Esophagus squamous epithelium (tissue), 5 donors: ENCODE results near the gene FNDC7. TPM values are rescaled to one million over a fixed set of nuclear protein-coding genes. Genes with fewer than 3 reads are reported as not detected.

Experiments
- DNase-seq: peaks from one replicate; lab custom pipeline; 2025; lab: John Stamatoyannopoulos, UW
- H3K27ac ChIP-seq, 4 donors: fragments of 200-600 bp; sonication (generic); one replicate each; pipeline ENCODE4 v1.5.1; 2016 to 2019; ENCODE audit warnings: mild to moderate bottlenecking in 1 of 4
- H3K27me3 ChIP-seq, 4 donors: fragments of 200-600 bp; sonication (generic); 1 replicate in 3 of 4; 2 replicates in 1 of 4; pipeline versions ENCODE4 v1.5.1 to v1.6.0; 2017 to 2021; ENCODE audit warnings: antibody characterized with exemption in 1 of 4
- H3K36me3 ChIP-seq, 3 donors: fragments of 200-600 bp; sonication (generic); one replicate each; pipeline ENCODE4 v1.5.1; 2016 to 2019
- H3K4me1 ChIP-seq, 3 donors: fragments of 200-600 bp; sonication (generic); one replicate each; pipeline ENCODE4 v1.5.1; 2017 to 2019
- H3K4me3 ChIP-seq, 4 donors: fragments of 200-600 bp; sonication (generic); 1 replicate in 3 of 4; 2 replicates in 1 of 4; pipeline ENCODE4 v1.5.1; 2016 to 2019; ENCODE audit warnings: mild to moderate bottlenecking in 2 of 4, moderate library complexity in 1 of 4
- H3K9me3 ChIP-seq, 3 donors: fragments of 200-600 bp; sonication (generic); one replicate each; pipeline ENCODE4 v1.5.1; 2016 to 2019
- POLR2A ChIP-seq, 4 donors: fragments of 450-650 bp; IDR thresholded peaks; one replicate each; pipeline ENCODE4 v1.6.1; 2017; ENCODE audit warnings: antibody characterized with exemption in 4 of 4, mild to moderate bottlenecking in 4 of 4, moderate library complexity in 3 of 4
- WGBS, 2 donors: methylation state at CpG; one replicate each; pipeline ENCODE4 v1.1.5; 2018; 5-methylcytosine and 5-hydroxymethylcytosine counted together
- intact Hi-C: fragments of 100-400 bp; cut with DNase I; formaldehyde crosslinking; loops from one replicate; pipeline ENCODE4 v1.15.0; 2022
- total RNA-seq, 4 donors: library from RNA; depleted of rRNA; stranded (reverse); fragments of >200 nt; gene quantifications; one replicate each; pipeline ENCODE4 v1.1.0, GENCODE V29; 2016
- TF ChIP-seq, protein P1 (sequence below), 6 experiments: fragments of 450-650 bp in 4 of 6; fragments of 200-600 bp in 2 of 6; sonication (generic) in 2 of 6; IDR thresholded peaks; one replicate each; pipeline ENCODE4 v1.5.1; 2016 to 2019; ENCODE audit warnings: antibody characterized with exemption in 6 of 6, mild to moderate bottlenecking in 4 of 6, moderate library complexity in 4 of 6
- donor health status: DM: yes; HTN: yes; CAD: no.

FNDC7 gene
- total RNA-seq, 4 donors from 2014 or later, result not detected

DNA sequence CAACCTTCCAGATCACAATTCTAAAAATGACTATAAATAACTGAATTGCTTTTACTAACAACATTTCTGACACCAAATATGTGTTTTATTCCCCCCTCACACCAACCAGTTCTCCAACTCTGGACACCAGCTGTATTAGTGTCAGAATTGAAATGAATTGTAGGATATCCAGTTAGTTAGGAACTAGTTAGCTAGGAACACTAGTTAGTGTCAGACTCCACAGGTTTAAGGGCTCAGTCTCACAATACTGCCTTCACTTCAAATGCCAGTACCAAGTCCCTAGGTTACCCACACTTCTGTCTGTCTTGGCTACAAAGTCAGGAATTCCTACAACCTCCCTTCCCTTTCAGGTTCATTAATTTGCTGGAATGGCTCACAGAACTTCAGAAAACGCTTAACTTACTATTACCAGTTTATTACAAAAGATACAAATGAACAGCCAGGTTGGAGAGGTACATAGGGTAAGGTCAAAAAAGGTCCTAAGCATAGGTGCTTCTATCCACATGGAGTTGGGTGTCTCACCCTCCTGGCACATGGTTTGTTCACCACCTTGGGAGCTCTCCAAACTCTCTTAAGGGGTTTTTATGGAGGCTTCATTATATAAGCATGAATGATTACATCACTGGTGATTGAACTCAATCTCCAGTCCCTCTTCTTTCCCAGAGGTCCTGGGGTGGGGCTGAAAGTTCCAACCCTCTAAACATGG, 37.9 kb downstream of the FNDC7 start:
- H3K9me3 ChIP-seq, result no peaks in the 10 kb centered on the region
- DNase-seq, result no peak
- no peaks in the 10 kb centered on the region for H3K27me3 ChIP-seq
- 25 to 47% methylated on average over 1 of the region's 1 CpG for WGBS, 2 donors
- TF ChIP-seq, protein P1, sequence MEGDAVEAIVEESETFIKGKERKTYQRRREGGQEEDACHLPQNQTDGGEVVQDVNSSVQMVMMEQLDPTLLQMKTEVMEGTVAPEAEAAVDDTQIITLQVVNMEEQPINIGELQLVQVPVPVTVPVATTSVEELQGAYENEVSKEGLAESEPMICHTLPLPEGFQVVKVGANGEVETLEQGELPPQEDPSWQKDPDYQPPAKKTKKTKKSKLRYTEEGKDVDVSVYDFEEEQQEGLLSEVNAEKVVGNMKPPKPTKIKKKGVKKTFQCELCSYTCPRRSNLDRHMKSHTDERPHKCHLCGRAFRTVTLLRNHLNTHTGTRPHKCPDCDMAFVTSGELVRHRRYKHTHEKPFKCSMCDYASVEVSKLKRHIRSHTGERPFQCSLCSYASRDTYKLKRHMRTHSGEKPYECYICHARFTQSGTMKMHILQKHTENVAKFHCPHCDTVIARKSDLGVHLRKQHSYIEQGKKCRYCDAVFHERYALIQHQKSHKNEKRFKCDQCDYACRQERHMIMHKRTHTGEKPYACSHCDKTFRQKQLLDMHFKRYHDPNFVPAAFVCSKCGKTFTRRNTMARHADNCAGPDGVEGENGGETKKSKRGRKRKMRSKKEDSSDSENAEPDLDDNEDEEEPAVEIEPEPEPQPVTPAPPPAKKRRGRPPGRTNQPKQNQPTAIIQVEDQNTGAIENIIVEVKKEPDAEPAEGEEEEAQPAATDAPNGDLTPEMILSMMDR (IDR thresholded peaks at IDR 0.05), result no peak
- TF ChIP-seq POLR2A (IDR thresholded peaks at IDR 0.05), result no peak
- H3K4me1 ChIP-seq, result peaks cover 5 to 51% (median 15%) of the 10 kb centered on the region in 3 donors
- intact Hi-C loops, result no loop called here
- H3K27ac ChIP-seq, result no peak overlapping the region
- H3K36me3 ChIP-seq, result peaks cover 0 to 38% (median 0%) of the 10 kb centered on the region in 3 donors
- H3K4me3 ChIP-seq, result no peak overlapping the region

DNA sequence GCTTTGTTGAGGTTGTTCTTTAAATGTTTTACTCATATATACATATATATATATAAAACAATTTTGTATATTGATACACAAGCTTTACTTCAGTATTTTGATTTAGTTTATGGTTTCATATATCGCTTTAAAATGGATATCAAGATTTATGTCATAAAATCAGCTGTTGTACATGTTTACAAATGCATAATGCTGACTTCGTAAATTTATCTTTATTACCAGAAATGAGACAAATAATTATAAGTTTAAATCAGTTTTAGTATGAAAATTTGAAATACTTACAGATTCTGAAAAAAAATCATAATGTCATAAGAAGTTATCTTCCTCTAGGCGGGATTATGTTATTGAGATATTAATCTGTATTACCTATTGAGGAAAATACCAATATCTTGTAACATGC, 40.7 kb downstream of the FNDC7 start:
- no peak for DNase-seq
- H3K36me3 ChIP-seq, result peaks cover 0 to 64% (median 0%) of the 10 kb centered on the region in 3 donors
- H3K27ac ChIP-seq, result no peak overlapping the region
- intact Hi-C loops, result no loop called here
- peaks cover 4 to 38% (median 11%) of the 10 kb centered on the region in 3 donors for H3K4me1 ChIP-seq
- TF ChIP-seq, protein P1 (IDR thresholded peaks at IDR 0.05), result no peak
- no peak for TF ChIP-seq POLR2A (IDR thresholded peaks at IDR 0.05)
- H3K9me3 ChIP-seq, result no peaks in the 10 kb centered on the region
- H3K27me3 ChIP-seq, result no peaks in the 10 kb centered on the region
- H3K4me3 ChIP-seq, result no peak overlapping the region
- 64 to 70% methylated on average over 3 of the region's 3 CpGs for WGBS, 2 donors

DNA sequence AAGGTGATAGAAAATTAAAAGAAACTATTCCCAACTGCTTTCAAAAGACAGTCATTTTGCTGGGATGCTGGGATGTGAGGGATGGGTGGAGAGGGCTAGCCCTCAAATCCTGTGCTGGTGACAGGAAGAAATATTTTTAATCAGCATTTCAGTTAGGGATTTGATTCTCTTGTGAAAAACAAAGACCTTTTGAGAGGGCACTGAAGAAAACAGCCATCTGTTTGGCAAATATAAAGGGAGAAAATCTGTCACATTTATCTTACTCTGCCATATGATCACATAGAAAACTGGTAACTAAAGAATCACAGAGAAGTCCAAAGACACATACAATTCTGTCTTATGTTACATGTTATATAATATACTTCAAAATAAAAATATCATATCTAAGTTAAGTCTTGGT, 46.1 kb downstream of the FNDC7 start:
- H3K27ac ChIP-seq, result no peak overlapping the region
- intact Hi-C loops, result no loop called here
- DNase-seq, result no peak
- TF ChIP-seq POLR2A (IDR thresholded peaks at IDR 0.05), result no peak
- TF ChIP-seq, protein P1 (IDR thresholded peaks at IDR 0.05), result no peak
- H3K27me3 ChIP-seq, result no peaks in the 10 kb centered on the region
- no peaks in the 10 kb centered on the region for H3K9me3 ChIP-seq
- H3K4me3 ChIP-seq, result no peak overlapping the region
- H3K4me1 ChIP-seq, result no peaks in the 10 kb centered on the region
- peaks cover 4 to 97% (median 11%) of the 10 kb centered on the region in 3 donors for H3K36me3 ChIP-seq

DNA sequence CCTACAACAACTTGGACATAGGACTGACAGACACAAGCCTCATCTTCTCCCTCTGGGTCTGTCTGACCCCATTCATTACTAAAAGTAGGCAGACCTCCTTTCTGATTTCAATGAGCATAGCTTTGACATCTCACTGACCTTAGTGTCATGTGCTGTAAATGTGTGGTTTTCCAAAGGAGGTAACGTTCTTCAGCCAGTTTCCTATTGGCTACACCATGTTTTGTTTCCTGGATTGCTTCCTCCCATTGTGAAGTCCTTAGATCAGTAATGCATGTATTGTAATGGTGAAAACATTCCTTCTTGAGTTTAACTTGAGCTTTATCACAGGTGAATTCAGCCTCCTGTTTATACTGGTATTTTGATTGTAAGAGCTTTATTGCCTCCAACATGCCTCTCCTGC, 54.4 kb downstream of the FNDC7 start:
- H3K9me3 ChIP-seq, result no peaks in the 10 kb centered on the region
- no peak for DNase-seq
- no peaks in the 10 kb centered on the region for H3K4me1 ChIP-seq
- TF ChIP-seq POLR2A (IDR thresholded peaks at IDR 0.05), result no peak
- TF ChIP-seq, protein P1 (IDR thresholded peaks at IDR 0.05), result no peak
- 50 to 56% methylated on average over 1 of the region's 1 CpG for WGBS, 2 donors
- intact Hi-C loops, result no loop called here
- H3K4me3 ChIP-seq, result no peak overlapping the region
- peaks cover 8 to 82% (median 13%) of the 10 kb centered on the region in 3 donors for H3K36me3 ChIP-seq
- H3K27ac ChIP-seq, result no peak overlapping the region
- no peaks in the 10 kb centered on the region for H3K27me3 ChIP-seq

DNA sequence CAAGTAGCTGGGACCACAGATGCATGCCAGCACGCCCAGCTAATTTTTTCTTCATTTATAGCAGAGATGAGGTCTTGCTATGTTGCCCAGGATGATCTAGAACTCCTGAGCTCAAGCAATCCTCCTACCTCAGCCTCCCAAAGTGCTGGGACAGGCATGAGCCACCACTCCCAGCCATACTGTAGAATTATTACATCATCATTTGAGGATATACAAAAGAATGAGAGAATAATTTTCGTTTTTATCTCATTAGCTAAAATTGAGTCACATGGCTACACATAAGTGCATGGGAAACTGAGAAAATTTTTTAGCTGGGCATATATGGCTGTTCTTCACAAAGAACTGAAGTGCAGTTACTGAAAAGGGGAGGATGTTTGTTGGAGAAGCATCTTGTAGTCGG, 55.0 kb downstream of the FNDC7 start:
- Histone ChIP-seq H3K36me3 (peaks cover 7 to 79% (median 13%) of the 10 kb centered on the region in 3 donors), H3K27me3 (no peaks in the 10 kb centered on the region), H3K4me1 (no peaks in the 10 kb centered on the region), H3K9me3 (no peaks in the 10 kb centered on the region), H3K4me3 (no peak overlapping the region), H3K27ac (no peak overlapping the region)
- WGBS, 2 donors, result 76 to 87% methylated on average over 3 of the region's 3 CpGs
- intact Hi-C loops, result no loop called here
- TF ChIP-seq POLR2A (IDR thresholded peaks at IDR 0.05), result no peak
- TF ChIP-seq, protein P1 (IDR thresholded peaks at IDR 0.05), result no peak
- DNase-seq, result no peak
